NCI-H774 (cell line): ENCODE results near the gene ZNF664.

Source experiments
- DNase-seq: peaks from one replicate; lab custom pipeline; 2025; lab: John Stamatoyannopoulos, UW

ZNF664 gene

GRCh38 chr12:123990511-123990910, 17.5 kb downstream of the ZNF664 start:
- DNase-seq, result no peak

- no peak for DNase-seq
Observed at GRCh38 chr12:123991372-123991951, 18.4 kb downstream of the ZNF664 start.

GRCh38 chr12:123992118-123992825, 19.3 kb downstream of the ZNF664 start:
- no peak for DNase-seq

- no peak for DNase-seq
Observed at GRCh38 chr12:123995023-123995748, 22.2 kb downstream of the ZNF664 start.

- DNase-seq, result no peak
Observed at GRCh38 chr12:123996581-123996980, 23.6 kb downstream of the ZNF664 start.

GRCh38 chr12:123997033-123997822, 24.2 kb downstream of the ZNF664 start:
- no peak for DNase-seq

- DNase-seq, result no peak
Observed at GRCh38 chr12:123997908-123998307, 24.9 kb downstream of the ZNF664 start.

GRCh38 chr12:123998344-123998990, 25.5 kb downstream of the ZNF664 start:
- no peak for DNase-seq

- no peak for DNase-seq
Observed at GRCh38 chr12:123998991-123999359, 26.0 kb downstream of the ZNF664 start.

- DNase-seq, result no peak
Observed at GRCh38 chr12:124000111-124000510, 27.1 kb downstream of the ZNF664 start.

- no peak for DNase-seq
Observed at GRCh38 chr12:124001343-124001742, 28.3 kb downstream of the ZNF664 start.

GRCh38 chr12:124002021-124002644, 29.1 kb downstream of the ZNF664 start:
- no peak for DNase-seq

- no peak for DNase-seq
Observed at GRCh38 chr12:124002654-124003053, 29.6 kb downstream of the ZNF664 start.

GRCh38 chr12:124004233-124004875, 31.3 kb downstream of the ZNF664 start:
- DNase-seq, result no peak

- DNase-seq, result no peak
Observed at GRCh38 chr12:124006085-124006845, 33.2 kb downstream of the ZNF664 start.

GRCh38 chr12:124006846-124007713, 34.1 kb downstream of the ZNF664 start:
- DNase-seq, result no peak

GRCh38 chr12:124007826-124008570, 35.0 kb downstream of the ZNF664 start:
- no peak for DNase-seq

GRCh38 chr12:124008595-124008994, 35.6 kb downstream of the ZNF664 start:
- no peak for DNase-seq
